NOMO-1 (cell line): ENCODE data around the gene CRMP1.

Experiments
- DNase-seq, 2 experiments: peaks; one replicate each; lab custom pipeline; 2025; ENCODE audit not compliant: unreplicated experiment in 2 of 2; lab: John Stamatoyannopoulos, UW

The CRMP1 gene

DNA sequence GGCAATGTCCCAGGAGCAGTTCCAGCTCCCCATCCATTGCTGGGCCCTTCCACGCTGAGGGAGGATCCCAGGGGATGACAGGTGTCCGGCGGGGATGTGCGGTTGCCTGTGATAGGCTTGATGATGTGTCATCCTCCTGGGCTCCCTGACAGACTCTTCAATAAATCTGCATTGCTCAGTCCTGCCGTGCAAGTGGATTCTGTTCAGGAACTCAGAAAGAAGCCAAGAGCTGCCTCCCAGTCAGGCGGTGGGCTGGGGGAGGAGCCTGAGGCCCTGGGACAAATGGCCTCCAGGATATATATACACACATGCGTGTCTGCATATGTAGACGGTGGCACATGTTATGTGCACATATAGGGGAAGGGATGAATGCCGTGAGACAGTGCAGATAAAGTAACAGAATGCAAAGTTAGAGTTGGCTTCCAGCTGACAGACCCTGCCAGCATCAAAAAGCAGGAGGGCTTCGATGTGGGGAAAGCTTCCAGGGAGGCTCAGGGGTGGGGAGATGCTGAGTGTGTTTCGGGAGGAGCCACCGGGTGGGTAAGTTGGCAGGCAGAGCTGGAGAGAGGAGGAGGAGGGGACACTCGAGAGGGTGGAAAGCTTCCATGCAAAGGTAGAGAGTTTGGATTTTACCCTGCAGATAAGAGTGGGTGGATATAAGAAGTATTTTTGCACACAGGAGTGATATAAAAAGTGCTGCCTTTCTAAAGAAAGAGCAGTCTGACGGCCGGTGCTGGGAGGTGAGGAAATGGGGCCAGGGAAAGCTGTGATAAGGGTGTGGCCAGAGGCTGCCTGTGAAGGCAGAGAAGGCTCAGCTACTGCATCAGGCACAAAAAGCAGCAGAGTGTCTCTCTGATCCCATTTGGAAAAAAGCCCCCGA is 28.5 kb upstream of the CRMP1 start:
- DNase-seq = no peak

DNA sequence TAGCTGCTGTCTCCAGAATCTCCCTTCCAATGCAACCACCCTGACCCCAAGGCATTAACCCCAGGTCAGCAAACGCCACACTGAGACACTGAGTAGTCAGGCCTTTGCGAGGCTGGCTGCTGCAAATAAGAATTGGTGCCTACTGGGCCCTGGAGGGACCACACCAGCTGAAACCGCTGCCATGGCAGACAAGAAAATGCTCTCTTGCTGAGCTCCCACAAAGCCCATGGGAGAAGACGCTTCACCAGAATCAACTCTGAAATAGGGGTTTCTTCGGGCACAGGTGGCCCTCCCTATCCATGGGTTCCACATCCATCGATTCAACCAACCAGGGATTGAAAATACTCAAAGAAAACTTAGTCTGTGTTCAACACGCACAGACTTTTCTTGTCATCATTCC is 26.7 kb upstream of the CRMP1 start:
- no peak for DNase-seq

DNA sequence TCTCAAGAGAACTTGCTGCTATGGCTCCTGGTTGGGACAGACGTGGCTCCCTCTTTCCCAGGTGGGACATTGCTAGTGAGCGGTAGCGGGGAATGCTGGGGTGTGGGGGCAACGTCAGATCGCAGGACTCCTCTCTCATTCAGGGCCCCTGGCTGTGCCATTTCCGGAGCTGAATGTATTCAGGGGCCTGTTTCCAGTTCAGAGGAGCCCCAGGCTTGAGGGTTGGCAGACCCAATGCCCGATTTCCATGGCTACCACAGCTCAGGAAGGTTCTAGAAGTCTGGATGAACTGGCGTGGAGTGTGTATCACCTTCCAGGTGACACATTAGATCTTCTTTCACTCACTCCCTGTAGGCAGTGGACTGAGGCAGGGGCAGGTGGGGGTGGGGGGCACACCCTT is 26.2 kb upstream of the CRMP1 start:
- no peak for DNase-seq

DNA sequence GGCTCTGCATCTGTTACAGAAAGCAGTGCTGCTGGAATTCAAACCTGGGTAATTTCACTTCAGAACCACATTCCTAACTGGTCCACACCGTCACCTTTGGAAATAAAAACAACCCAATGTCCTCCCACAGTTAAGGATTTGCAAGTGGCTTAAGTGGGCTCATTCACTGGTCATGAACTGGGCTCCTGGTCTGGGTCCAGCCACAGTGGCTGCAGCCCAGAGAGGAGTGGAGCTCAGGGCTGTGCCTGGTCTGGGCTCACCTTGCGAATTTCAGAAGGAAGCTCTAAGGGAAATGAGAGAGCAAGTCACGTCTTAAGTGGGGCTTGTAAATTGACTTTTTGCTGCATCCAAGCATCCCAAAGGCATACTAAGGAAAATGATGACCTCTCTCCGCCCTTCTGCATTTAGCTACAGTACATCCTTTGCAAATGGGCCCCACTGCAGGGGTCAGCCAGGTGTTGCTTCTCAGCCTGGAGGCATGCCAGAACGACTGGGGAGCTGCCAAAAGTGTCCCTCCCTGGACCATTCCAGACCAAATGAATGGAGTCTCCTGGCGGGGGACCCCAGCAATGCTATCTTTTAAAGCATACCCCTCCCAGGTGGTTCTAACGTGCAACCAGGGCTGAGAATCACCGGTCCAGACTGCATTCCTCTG is 25.6 kb upstream of the CRMP1 start:
- DNase-seq = no peak

DNA sequence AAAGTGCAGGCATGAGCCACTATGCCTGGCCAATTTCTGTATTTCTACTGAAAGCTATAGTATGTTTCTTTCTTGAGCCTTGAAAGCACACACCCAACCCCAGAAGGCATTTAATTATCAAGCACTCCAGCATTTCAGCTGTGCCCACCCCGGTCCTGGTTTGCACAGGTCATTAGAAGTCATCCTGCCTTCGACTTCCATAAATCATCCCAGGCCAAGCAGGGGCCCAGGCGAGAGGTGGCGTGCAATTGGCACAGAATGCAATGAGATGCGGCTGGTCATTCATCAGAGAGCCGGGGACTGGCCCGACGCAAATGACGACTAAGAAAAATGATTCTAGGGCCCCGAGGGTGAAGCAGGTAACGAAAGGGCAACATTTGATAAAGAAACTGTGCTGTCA is 24.8 kb upstream of the CRMP1 start:
- DNase-seq = no peak

DNA sequence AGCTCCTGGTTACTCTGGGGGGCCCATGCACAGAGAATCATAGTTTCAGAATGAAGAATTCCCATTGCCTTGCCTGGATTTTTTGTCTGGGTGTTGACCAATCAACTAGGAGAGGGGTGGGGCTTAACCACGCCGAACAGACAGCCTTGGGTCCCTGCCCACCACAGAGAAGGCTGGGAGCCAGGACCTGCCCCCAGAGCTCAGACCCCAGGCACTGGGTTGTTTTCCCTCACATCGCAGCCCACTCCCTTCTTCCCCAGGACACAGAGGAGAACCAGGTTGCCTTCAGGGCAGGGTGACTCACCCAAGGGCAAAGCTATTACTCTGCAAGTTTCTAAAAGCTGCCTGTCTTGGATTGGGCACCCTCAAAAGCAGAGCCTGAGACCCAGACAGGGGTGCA is 23.3 kb upstream of the CRMP1 start:
- DNase-seq = no peak

DNA sequence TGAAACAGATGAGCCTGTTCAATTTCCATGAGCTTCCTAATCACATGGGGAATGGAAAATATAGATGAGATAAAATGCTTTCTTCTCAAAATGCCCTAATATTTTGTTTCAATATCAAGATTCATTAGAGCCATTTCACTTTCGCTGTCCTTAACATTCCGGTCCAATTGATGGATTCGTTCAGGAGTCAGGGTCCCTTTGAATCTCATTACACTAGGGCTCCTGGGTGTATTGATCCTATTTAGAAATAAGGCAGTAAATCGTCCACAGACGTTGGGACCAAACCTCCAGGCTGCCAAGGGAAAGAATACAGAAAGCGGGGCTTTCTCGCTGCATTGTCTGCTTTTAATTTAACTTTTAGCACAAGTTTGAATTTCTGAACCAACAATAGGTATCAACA is 20.6 kb upstream of the CRMP1 start:
- no peak for DNase-seq

DNA sequence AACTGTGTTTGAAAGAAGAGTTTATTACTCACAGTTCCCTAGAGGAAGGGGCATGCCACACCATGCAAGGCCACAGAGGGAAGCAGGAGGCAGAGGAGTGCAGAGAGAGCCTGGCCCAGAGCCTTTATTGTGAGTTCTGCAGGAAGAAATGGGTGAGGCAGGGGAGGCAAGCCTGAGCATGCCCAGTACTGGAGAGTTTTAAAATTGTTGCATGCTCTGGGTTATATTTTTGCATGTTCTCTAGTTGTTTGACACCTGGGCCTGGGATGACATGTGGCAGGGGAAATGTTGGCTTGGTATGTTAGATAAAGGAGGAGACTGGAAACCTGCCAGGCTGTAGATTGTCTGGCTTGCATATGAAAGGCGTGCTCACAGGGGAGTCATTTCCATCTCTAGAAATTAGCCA is 19.7 kb upstream of the CRMP1 start:
- no peak for DNase-seq

DNA sequence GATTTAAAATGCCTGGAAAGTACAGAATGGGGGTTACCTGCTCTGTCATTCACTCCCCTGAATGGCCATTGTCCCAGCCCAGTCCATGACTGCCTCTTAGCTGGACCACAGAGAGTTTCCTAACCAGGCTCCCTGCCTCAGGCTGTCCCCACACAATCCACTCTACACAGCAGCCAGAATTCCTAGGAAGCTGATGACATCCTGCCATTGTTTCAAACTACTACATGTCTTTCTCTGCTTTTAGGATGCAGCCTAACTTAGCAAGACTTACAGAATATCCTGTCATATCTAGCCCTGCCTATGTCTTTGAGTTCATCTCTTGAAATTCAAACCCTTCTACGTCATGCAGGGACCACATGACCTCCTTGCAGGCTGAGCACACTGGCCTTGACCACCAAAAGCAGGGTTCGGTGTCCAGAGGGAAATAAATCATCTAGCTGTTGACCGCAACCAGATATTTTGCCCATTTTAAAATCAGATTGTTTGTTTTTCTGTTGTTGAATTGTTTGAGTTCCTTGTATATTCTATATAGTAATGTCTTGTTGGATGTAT is 16.1 kb upstream of the CRMP1 start:
- no peak for DNase-seq

DNA sequence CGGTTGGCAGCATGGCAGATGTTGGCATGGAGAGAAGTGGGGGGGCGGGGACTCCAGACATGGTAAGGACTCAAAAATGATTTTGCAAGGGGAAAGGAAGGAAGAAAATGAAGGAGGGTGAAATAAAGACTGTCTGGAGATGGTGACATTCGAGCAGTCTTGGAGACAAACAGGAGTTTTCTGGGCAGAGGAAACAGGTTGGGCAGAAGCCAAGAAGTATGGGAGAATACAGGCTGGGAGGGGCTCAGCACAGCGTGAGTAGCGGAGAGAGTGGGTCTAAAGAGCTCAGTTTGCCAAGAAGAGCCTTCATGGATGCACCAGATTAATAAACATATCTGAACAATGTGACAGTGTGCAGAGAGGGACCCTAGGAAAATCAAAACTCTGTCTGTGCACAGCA is 13.3 kb upstream of the CRMP1 start:
- DNase-seq = no peak

DNA sequence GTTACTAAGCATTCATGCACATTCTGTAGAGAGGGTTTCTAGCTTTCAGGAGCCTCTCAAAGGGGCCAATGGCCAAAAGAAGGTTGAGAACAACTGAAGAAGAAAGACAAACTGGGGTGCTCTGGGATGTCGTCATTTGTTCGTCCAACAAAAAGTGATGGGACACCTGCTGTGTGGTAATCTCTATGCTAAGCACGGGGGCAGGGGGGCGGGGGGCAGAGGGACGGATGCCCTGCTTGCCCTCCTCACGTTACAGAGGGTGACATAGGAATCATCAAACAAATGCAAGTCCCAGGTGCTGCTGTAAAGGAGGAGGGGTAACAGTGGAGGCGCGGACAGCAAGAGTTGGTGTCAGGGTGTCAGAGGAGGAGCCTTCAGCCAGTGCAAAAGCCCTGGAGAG is 12.8 kb upstream of the CRMP1 start:
- DNase-seq = no peak

DNA sequence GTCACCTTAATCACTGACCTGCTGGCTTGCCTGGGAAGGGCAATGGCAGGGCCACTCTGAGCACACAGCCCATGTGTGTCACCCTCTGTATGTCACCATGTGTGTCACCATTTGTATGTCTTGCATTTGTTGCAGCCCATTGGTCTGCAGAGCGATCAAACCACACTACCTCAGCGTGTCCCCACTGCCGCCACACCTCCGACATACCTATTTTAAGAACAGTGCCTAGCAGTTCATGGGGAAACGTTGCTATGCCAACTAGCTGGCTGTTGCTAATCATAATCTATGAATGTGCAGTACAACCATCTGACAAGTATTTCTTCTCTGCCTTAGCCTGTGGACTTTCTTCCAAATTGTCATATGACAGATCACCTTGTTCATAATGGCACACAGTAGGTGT is 8.0 kb upstream of the CRMP1 start:
- no peak for DNase-seq

DNA sequence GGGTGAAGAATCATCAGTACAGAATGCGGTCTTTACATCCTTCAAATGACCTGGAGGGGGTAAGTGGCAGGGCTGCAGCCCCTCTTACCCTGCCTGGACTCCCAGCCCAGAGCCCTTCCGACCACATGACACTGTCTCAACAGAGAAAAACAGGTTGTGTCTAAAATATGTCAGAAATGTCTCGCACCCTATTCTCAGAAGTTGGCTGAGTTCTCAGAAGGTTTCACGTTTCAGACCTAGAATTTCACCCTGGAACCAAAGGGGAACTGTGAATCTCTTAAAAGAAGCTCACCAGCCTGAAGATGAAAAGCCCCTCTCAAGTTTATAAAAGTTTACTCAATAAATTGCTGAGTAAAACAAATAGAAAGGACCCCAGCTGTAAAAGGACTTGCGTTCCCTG is 7.0 kb upstream of the CRMP1 start:
- DNase-seq = no peak

DNA sequence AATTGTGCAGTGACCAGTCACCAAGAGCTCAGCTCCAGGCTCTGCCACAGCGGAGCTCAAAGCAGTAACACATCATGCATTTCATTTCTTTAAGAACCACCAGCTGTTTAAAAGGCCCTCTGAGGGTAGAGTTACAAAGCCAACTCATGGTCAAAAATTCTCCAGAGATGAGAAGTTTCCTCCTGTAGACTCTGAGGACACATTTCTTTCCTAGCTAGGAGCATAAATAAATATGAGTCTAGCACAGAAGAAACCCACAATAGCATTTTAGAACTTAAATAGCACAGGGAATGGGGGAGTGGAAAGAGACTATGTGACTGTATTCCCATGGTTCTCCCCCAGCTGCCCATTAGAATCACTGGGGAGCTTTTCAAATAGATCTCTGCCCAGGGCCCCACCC is 6.5 kb upstream of the CRMP1 start:
- DNase-seq = no peak

DNA sequence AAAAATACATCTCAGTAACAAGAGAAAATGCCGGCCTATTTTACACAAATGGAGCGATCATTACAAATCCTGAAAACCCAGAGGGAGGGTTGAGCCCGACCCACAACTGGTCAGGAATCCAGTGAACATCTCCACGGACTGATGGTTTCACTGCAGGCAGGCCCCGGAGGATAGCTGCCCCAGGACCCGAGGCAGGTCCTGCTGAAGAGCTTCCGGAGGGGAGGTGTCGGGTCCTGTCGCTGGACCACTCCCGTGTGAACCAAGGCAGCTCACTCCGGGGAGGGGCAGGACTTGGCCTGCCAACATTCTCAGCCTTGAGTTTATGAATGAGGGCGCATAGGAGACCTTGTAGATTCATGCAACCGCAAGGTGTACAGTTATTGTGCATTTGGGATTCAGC is 4.8 kb upstream of the CRMP1 start:
- no peak for DNase-seq

DNA sequence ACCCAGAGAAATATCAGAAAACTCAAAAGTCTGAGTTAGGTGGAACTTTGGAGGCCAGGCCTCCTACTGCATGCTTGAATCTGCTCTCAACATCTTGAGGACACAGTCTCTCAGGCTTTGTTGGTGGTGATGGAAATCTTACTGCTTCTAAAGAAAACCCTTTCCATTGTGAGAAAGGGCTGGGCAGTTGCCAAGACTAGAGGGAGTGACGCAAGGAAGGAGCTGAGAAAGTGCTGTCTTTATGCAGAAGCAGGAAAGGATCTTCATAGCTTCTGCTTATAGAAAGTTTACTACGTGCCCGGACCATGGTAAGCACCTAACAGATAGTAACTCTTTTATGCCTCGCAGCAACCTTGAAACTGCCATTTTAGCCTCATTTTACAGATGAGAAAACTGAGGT is 2.4 kb upstream of the CRMP1 start:
- DNase-seq = no peak

DNA sequence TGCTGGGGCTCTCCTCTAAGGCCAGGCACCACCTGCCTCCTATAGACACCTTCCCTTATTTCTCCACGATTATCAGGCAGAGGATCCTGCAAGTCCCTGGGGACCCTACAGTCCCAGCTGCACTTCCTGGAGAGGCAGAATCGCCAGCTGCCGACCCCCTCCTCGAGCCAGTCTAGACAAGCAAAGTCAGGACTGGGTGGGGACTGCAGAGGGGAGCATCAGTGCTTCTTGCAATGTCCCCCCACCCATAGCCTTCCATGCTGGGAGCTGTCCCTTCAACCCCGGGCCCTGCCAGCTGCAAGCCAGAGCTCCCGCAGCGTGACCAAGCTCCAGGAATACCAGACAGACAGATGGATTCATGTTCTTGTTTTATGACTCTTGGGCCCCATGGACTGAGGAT is 1.4 kb upstream of the CRMP1 start:
- DNase-seq = no peak

DNA sequence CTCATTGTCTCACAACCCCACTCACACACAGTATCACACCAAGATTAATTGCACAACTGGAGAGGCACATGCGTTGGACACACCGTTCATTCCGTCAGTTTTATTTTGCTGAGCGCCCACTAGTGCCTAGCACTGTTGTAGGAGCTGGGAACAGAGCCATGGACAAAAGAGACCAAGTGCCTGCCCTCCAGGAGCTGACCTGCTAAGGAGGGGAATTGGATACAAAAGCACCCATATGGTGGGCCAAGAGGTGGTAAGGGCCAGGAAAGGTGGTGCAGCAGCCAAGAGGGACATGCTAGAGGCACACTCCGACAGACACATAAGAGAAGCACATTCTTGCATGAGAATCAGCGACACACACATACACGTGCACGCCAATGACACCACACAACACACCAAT is 705 bp upstream of the CRMP1 start:
- DNase-seq = no peak

DNA sequence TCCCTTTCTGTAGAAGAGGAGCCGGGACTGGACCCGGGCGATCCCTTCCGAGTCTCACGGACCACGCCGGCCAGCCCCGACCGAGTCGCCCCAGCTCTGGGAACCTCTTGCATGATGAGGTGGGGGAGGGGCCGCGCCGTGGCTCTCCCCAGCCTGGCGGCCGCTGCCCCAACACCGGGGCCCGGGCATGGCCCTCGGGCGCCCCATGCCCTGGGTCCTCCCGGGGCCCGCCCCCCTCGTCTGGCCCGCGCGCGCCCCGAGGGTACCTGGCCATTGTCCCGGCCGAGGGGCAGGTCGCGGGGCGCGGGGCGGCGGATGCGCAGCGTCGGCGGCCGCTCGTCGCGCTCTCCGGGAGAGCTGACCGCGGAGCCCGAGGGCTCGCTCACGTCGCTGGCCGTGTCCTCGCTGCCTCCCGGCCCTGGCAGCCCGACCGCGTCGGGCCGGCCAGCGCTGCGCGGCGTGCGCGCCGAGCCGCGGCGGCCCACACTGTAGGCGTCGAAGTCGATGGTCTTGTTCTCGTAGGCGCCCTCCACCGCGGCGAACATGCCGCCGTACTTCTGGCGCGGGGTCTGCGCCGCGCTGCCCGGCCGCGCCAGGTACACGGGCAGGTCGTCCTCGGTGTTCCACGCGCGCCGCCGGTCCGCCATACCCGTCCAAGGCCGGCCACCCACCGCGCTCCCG is 423 bp downstream of the CRMP1 start:
- DNase-seq = no peak

DNA sequence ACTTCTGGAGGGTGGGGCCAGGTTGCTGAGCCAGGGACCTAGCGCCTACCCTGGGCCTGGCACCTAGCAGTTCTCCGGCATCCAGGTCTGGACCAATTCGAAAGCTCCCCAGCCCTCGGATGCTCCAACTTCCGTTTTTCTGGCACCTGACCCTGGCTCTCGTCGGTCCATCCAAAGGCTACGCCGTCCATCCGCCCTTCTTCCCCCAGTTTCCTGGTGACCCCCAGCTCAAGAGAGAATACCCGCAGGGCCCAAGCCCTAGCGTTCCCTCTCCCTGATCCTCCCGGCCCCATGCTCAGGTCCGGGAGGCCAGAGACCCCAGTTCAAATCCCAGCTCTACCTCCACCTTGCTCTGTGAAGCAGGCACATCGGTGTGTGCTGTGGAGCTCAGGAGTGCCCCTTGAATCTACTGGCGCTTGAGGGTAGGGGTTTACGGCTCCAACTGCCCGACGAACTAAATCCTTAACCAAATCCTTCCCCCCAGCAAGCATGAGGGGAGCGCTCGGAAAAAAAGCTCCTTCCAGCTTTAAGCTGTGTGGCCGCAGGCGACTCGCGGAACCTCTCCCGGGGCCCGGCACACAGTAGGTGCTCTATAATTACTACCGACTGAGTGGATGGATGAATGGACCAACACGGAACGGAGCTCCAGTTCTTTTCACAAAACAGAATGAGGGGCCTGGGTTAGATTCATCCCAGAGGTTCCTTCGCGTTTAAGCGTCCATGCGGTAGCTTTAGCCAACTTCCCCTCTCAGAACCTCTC is 1.1 kb downstream of the CRMP1 start:
- no peak for DNase-seq
